Measurements from ENCODE around the gene COX15. TPM values are rescaled to one million over a fixed set of nuclear protein-coding genes. Genes with fewer than 3 reads are reported as not detected.
"Not testable (repeated sequence)": the region's sequence is repeated elsewhere in the genome, so short reads cannot be mapped to it uniquely, and the experiment has no call there.

The COX15 gene
- total RNA-seq, 1 experiment from 2014 or later, result 20.1 TPM

- no peak for DNase-seq (ENCODE audit: low spot score)
Measured at GRCh38 chr10:99740933-99741559, 9.1 kb upstream of the COX15 start.

- no peak for DNase-seq (ENCODE audit: low spot score)
Measured at GRCh38 chr10:99740260-99740659, 8.3 kb upstream of the COX15 start.

GRCh38 chr10:99734111-99734510, 2.2 kb upstream of the COX15 start:
- not testable (repeated sequence) for DNase-seq (ENCODE audit: low spot score)

- no peak for DNase-seq (ENCODE audit: low spot score)
Measured at GRCh38 chr10:99733366-99733765, 1.4 kb upstream of the COX15 start.

GRCh38 chr10:99731306-99732032, 458 bp downstream of the COX15 start:
- no peak for DNase-seq (ENCODE audit: low spot score)

GRCh38 chr10:99730026-99730425, 1.9 kb downstream of the COX15 start:
- no peak for DNase-seq (ENCODE audit: low spot score)

GRCh38 chr10:99720387-99720786, 11.5 kb downstream of the COX15 start:
- DNase-seq (ENCODE audit: low spot score), result no peak

- DNase-seq (ENCODE audit: low spot score), result no peak
Measured at GRCh38 chr10:99714446-99714845, 17.5 kb downstream of the COX15 start.

- DNase-seq (ENCODE audit: low spot score), result peak; percentile 60
Measured at GRCh38 chr10:99711129-99711719, 20.7 kb downstream of the COX15 start.

GRCh38 chr10:99709480-99710229, 22.3 kb downstream of the COX15 start:
- DNase-seq (ENCODE audit: low spot score), result no peak

GRCh38 chr10:99708428-99709012, 23.4 kb downstream of the COX15 start:
- no peak for DNase-seq (ENCODE audit: low spot score)

GRCh38 chr10:99700649-99701048, 31.3 kb downstream of the COX15 start:
- no peak for DNase-seq (ENCODE audit: low spot score)

- no peak for DNase-seq (ENCODE audit: low spot score)
Measured at GRCh38 chr10:99698504-99699080, 33.3 kb downstream of the COX15 start.

GRCh38 chr10:99695761-99696160, 36.2 kb downstream of the COX15 start:
- no peak for DNase-seq (ENCODE audit: low spot score)

GRCh38 chr10:99693933-99694583, 37.9 kb downstream of the COX15 start:
- no peak for DNase-seq (ENCODE audit: low spot score)

GRCh38 chr10:99689461-99689860, 42.5 kb downstream of the COX15 start:
- no peak for DNase-seq (ENCODE audit: low spot score)

- DNase-seq (ENCODE audit: low spot score), result no peak
Measured at GRCh38 chr10:99685597-99685967, 46.3 kb downstream of the COX15 start.

GRCh38 chr10:99682752-99683151, 49.2 kb downstream of the COX15 start:
- DNase-seq (ENCODE audit: low spot score), result peak; percentile 32
